Measurements from ENCODE around the gene LY6G6C. TPM values are rescaled to one million over a fixed set of nuclear protein-coding genes. Genes with fewer than 3 reads are reported as not detected.

Gene LY6G6C
- total RNA-seq, 1 experiment from 2014 or later: 2.1 TPM

GRCh38 chr6:31692353-31692752 lies 29.2 kb downstream of the LY6G6C start:
- H3K4me1 ChIP-seq (replicated peaks; ENCODE audit: insufficient read depth): no peaks in the 10 kb centered on the region; the same call in 1 of the 2 replicates
- H3K27me3 ChIP-seq (ENCODE audit: insufficient read depth, low read depth): no peaks in the 10 kb centered on the region
- H3K36me3 ChIP-seq (ENCODE audit: low read depth): peaks cover 3% of the 10 kb centered on the region; the same call in 1 of the 2 replicates
- no peaks in the 10 kb centered on the region for H3K9me3 ChIP-seq (ENCODE audit: insufficient read depth, low read depth)
- no peaks in the 10 kb centered on the region; the same call in 1 of the 2 replicates for H3F3A ChIP-seq (ENCODE audit: insufficient read depth, low read depth)
- POLR2A ChIA-PET (ENCODE audit: unreplicated experiment): no interaction called here
- H3K27ac ChIP-seq: no peak overlapping the region
- H3K4me3 ChIP-seq: no peak overlapping the region
- CTCF ChIA-PET: no interaction called here
- H3K9me2 ChIP-seq (ENCODE audit: insufficient read depth): no peaks in the 10 kb centered on the region
- H2AFZ ChIP-seq: no peak overlapping the region
- H4K20me1 ChIP-seq (ENCODE audit: insufficient read depth): no peaks in the 10 kb centered on the region
- no peak overlapping the region for H3K4me2 ChIP-seq
- DNase-seq: no peak
- BruUV-seq (replicated peaks): no TSS peak
- no peaks in the 10 kb centered on the region for H3K79me2 ChIP-seq (ENCODE audit: low read depth)
- TF ChIP-seq CTCF (conservative IDR thresholded peaks at IDR 0.05) (no peak), EZH2 (IDR thresholded peaks at IDR 0.05; ENCODE audit: low read depth) (no peak)
- intact Hi-C loops (cut with micrococcal nuclease; ENCODE audit: unreplicated experiment): no loop called here

- no peak overlapping the region for H3K27ac ChIP-seq
- BruUV-seq (replicated peaks): no TSS peak
- no peaks in the 10 kb centered on the region for H3K27me3 ChIP-seq (ENCODE audit: insufficient read depth, low read depth)
- no peak overlapping the region for H3K4me2 ChIP-seq
- H2AFZ ChIP-seq: no peak overlapping the region
- no peaks in the 10 kb centered on the region for H3K79me2 ChIP-seq (ENCODE audit: low read depth)
- POLR2A ChIA-PET (ENCODE audit: unreplicated experiment): interaction anchor here (0.6 kb wide), 1 partner anchor 18 kb away, joined by 6 read pairs; no protein-coding TSS in a partner anchor
- CTCF ChIA-PET: no interaction called here
- intact Hi-C loops (cut with micrococcal nuclease; ENCODE audit: unreplicated experiment): no loop called here
- no peaks in the 10 kb centered on the region; the same call in 1 of the 2 replicates for H3F3A ChIP-seq (ENCODE audit: insufficient read depth, low read depth)
- no peaks in the 10 kb centered on the region; the same call in 1 of the 2 replicates for H3K4me1 ChIP-seq (replicated peaks; ENCODE audit: insufficient read depth)
- no peaks in the 10 kb centered on the region for H3K9me3 ChIP-seq (ENCODE audit: insufficient read depth, low read depth)
- H3K36me3 ChIP-seq (ENCODE audit: low read depth): peaks cover under 1% of the 10 kb centered on the region; the same call in 1 of the 2 replicates
- no peak overlapping the region for H3K4me3 ChIP-seq
- no peaks in the 10 kb centered on the region for H4K20me1 ChIP-seq (ENCODE audit: insufficient read depth)
- DNase-seq: no peak
- no peak for TF ChIP-seq EZH2 (IDR thresholded peaks at IDR 0.05; ENCODE audit: low read depth)
- no peak for TF ChIP-seq CTCF (conservative IDR thresholded peaks at IDR 0.05)
- H3K9me2 ChIP-seq (ENCODE audit: insufficient read depth): no peaks in the 10 kb centered on the region
These were observed 29.9 kb downstream of the LY6G6C start for GRCh38 chr6:31691564-31692108.

GRCh38 chr6:31691078-31691463 lies 30.5 kb downstream of the LY6G6C start:
- no peak overlapping the region for H2AFZ ChIP-seq
- H3K4me2 ChIP-seq: no peak overlapping the region
- CTCF ChIA-PET: no interaction called here
- no peaks in the 10 kb centered on the region for H4K20me1 ChIP-seq (ENCODE audit: insufficient read depth)
- H3K79me2 ChIP-seq (ENCODE audit: low read depth): no peaks in the 10 kb centered on the region
- H3K4me3 ChIP-seq: no peak overlapping the region
- no TSS peak for BruUV-seq (replicated peaks)
- TF ChIP-seq EZH2 (IDR thresholded peaks at IDR 0.05; ENCODE audit: low read depth) (no peak), CTCF (conservative IDR thresholded peaks at IDR 0.05) (no peak)
- no peaks in the 10 kb centered on the region for H3K9me3 ChIP-seq (ENCODE audit: insufficient read depth, low read depth)
- no peaks in the 10 kb centered on the region for H3K36me3 ChIP-seq (ENCODE audit: low read depth)
- H3F3A ChIP-seq (ENCODE audit: insufficient read depth, low read depth): no peaks in the 10 kb centered on the region; the same call in 1 of the 2 replicates
- no peaks in the 10 kb centered on the region; the same call in 1 of the 2 replicates for H3K4me1 ChIP-seq (replicated peaks; ENCODE audit: insufficient read depth)
- no peak for DNase-seq
- intact Hi-C loops (cut with micrococcal nuclease; ENCODE audit: unreplicated experiment): no loop called here
- H3K27ac ChIP-seq: no peak overlapping the region
- no peaks in the 10 kb centered on the region for H3K27me3 ChIP-seq (ENCODE audit: insufficient read depth, low read depth)
- no peaks in the 10 kb centered on the region for H3K9me2 ChIP-seq (ENCODE audit: insufficient read depth)
- POLR2A ChIA-PET (ENCODE audit: unreplicated experiment): interaction anchor here (0.6 to 0.7 kb wide), 2 partner anchors 10 to 18 kb away, joined by 3 to 6 read pairs; no protein-coding TSS in a partner anchor

All from PC-9 (cell line).